OCI-LY1 (cell line): ENCODE measurements around the gene PDE9A.
"Not testable (repeated sequence)": the region's sequence is repeated elsewhere in the genome, so short reads cannot be mapped to it uniquely, and the experiment has no call there.

Source experiments
- H2AFZ ChIP-seq: fragments of 200-600 bp; sonication (generic), shearing (Covaris generic); 2 replicates; pipeline ENCODE4 v1.6.0; 2014; ENCODE audit warnings: antibody characterized with exemption, mild to moderate bottlenecking, low read length
- H3F3A ChIP-seq: fragments of 200-600 bp; sonication (generic), shearing (Covaris generic); 2 replicates; pipeline ENCODE4 v1.6.0; 2014; ENCODE audit warnings: mild to moderate bottlenecking, antibody characterized with exemption, low read length, moderate library complexity; ENCODE audit not compliant: insufficient read depth
- H3K27ac ChIP-seq: fragments of 200-600 bp; sonication (generic); 2 replicates; pipeline ENCODE4 v1.5.1; 2014; ENCODE audit warnings: low read length, mixed run types, mild to moderate bottlenecking, low read depth; ENCODE audit not compliant: poor library complexity, severe bottlenecking
- H3K27me3 ChIP-seq: fragments of 200-600 bp; sonication (generic); 2 replicates; pipeline ENCODE4 v1.6.0; 2014; ENCODE audit warnings: antibody characterized with exemption, mild to moderate bottlenecking, low read length, moderate library complexity; ENCODE audit not compliant: insufficient read depth
- H3K36me3 ChIP-seq: fragments of 200-600 bp; sonication (generic); 2 replicates; pipeline ENCODE4 v1.6.1; 2014; ENCODE audit warnings: mild to moderate bottlenecking, antibody characterized with exemption, low read length, moderate library complexity, mixed read lengths; ENCODE audit not compliant: insufficient read depth
- H3K4me1 ChIP-seq: fragments of 200-600 bp; sonication (generic); 2 replicates; pipeline ENCODE4 v1.5.1; 2014; ENCODE audit warnings: mild to moderate bottlenecking, low read length, moderate library complexity; ENCODE audit not compliant: insufficient read depth, severe bottlenecking
- H3K4me2 ChIP-seq: fragments of 200-600 bp; sonication (generic), shearing (Covaris generic); 2 replicates; pipeline ENCODE4 v1.6.1; 2014; ENCODE audit warnings: low read length
- H3K4me3 ChIP-seq: fragments of 200-600 bp; sonication (generic); 2 replicates; pipeline ENCODE4 v1.5.1; 2014; ENCODE audit warnings: low read length, low read depth, mild to moderate bottlenecking, mixed read lengths; ENCODE audit not compliant: poor library complexity, severe bottlenecking
- H3K79me2 ChIP-seq: fragments of 200-600 bp; shearing (Covaris generic); 2 replicates; pipeline ENCODE4 v1.6.1; 2016; ENCODE audit warnings: mixed run types, low read length, mixed read lengths; ENCODE audit not compliant: insufficient read depth
- H3K9ac ChIP-seq: fragments of 200-600 bp; sonication (generic), shearing (Covaris generic); 2 replicates; pipeline ENCODE4 v1.6.1; 2014; ENCODE audit warnings: mild to moderate bottlenecking, low read length, mixed read lengths
- H3K9me2 ChIP-seq: fragments of 200-600 bp; sonication (generic), shearing (Covaris generic); 2 replicates; pipeline ENCODE4 v1.6.1; 2014; ENCODE audit warnings: low read depth, mild to moderate bottlenecking, low read length, mixed read lengths
- H3K9me3 ChIP-seq: fragments of 200-600 bp; shearing (Covaris generic); 2 replicates; pipeline ENCODE4 v1.6.1; 2014; ENCODE audit warnings: low read length, mixed read lengths
- H4K20me1 ChIP-seq: fragments of 200-600 bp; sonication (generic), shearing (Covaris generic); 2 replicates; pipeline ENCODE4 v1.6.0; 2016; ENCODE audit warnings: mild to moderate bottlenecking, low read length; ENCODE audit not compliant: insufficient read depth
- EZH2 ChIP-seq: fragments of 200-600 bp; sonication (generic), shearing (Covaris generic); IDR thresholded peaks from 2 replicates; pipeline ENCODE4 v1.8.0; 2017; ENCODE audit warnings: borderline replicate concordance, mixed run types, mild to moderate bottlenecking, antibody characterized with exemption, low read length, moderate library complexity, mixed read lengths
- TF ChIP-seq, protein P1 (sequence below): fragments of 200-600 bp; sonication (generic), shearing (Covaris generic); IDR thresholded peaks from 2 replicates; pipeline ENCODE4 v1.5.1; 2017; ENCODE audit warnings: mild to moderate bottlenecking, antibody characterized with exemption, low read length, moderate library complexity, mixed read lengths

PDE9A gene

DNA sequence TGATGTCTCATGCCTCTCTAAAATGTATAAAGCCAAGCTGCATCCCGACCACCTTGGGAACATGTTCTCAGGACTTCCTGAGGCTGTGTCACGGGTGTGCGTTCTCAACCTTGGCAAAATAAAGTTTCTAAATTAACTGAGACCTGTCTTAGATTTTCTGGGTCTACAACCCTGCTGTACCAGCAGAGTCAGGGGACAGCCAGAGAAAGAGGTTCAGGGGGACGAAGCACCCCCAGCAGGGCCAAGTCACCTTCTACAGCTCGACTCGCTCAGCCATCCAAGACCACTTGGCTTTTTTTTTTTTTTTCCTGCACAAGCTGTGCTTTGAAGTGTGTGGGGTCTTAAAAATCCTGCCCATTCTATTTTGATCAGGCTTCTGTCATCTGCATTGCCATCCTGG, 28.5 kb upstream of the PDE9A start:
- no peaks in the 10 kb centered on the region for H4K20me1 ChIP-seq
- H2AFZ ChIP-seq, result no peak overlapping the region
- H3K4me3 ChIP-seq, result no peak overlapping the region
- H3K9ac ChIP-seq, result no peak overlapping the region
- no peak overlapping the region for H3K27ac ChIP-seq
- no peaks in the 10 kb centered on the region for H3K79me2 ChIP-seq
- no peaks in the 10 kb centered on the region; the same call in none of the 2 replicates for H3K27me3 ChIP-seq
- H3F3A ChIP-seq, result no peaks in the 10 kb centered on the region
- no peak for TF ChIP-seq EZH2
- TF ChIP-seq, protein P1, sequence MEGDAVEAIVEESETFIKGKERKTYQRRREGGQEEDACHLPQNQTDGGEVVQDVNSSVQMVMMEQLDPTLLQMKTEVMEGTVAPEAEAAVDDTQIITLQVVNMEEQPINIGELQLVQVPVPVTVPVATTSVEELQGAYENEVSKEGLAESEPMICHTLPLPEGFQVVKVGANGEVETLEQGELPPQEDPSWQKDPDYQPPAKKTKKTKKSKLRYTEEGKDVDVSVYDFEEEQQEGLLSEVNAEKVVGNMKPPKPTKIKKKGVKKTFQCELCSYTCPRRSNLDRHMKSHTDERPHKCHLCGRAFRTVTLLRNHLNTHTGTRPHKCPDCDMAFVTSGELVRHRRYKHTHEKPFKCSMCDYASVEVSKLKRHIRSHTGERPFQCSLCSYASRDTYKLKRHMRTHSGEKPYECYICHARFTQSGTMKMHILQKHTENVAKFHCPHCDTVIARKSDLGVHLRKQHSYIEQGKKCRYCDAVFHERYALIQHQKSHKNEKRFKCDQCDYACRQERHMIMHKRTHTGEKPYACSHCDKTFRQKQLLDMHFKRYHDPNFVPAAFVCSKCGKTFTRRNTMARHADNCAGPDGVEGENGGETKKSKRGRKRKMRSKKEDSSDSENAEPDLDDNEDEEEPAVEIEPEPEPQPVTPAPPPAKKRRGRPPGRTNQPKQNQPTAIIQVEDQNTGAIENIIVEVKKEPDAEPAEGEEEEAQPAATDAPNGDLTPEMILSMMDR, result no peak
- no peaks in the 10 kb centered on the region for H3K9me3 ChIP-seq
- no peak overlapping the region for H3K4me2 ChIP-seq
- H3K36me3 ChIP-seq, result no peaks in the 10 kb centered on the region
- H3K9me2 ChIP-seq, result no peaks in the 10 kb centered on the region
- no peaks in the 10 kb centered on the region for H3K4me1 ChIP-seq

DNA sequence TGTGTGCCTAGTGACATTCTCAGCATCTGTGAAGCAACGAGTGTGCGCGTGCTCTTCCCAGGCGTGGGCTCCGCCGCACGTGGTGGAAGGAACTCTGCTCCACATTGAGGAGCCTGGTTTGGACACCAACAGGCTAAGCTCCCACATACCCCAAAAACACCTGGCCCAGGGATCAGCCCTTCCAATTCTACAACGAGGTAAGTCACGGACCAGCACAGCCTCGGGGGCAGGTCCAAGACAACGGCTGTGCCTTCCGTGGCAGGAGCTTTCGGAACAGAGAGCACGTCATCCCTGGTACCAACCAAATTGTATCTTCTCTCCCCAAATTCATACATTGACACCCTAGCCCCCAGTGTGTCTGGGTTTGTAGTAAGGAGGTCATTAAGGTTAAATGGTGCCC, 27.2 kb upstream of the PDE9A start:
- no peak overlapping the region for H3K4me3 ChIP-seq
- H3K9ac ChIP-seq, result no peak overlapping the region
- no peaks in the 10 kb centered on the region for H3K79me2 ChIP-seq
- no peaks in the 10 kb centered on the region; the same call in none of the 2 replicates for H3K27me3 ChIP-seq
- no peak overlapping the region for H3K4me2 ChIP-seq
- no peaks in the 10 kb centered on the region for H3K9me2 ChIP-seq
- no peaks in the 10 kb centered on the region for H3F3A ChIP-seq
- no peaks in the 10 kb centered on the region for H3K9me3 ChIP-seq
- TF ChIP-seq EZH2, result no peak
- TF ChIP-seq, protein P1, result no peak
- H2AFZ ChIP-seq, result no peak overlapping the region
- H3K27ac ChIP-seq, result no peak overlapping the region
- no peaks in the 10 kb centered on the region for H3K36me3 ChIP-seq
- no peaks in the 10 kb centered on the region for H4K20me1 ChIP-seq
- H3K4me1 ChIP-seq, result no peaks in the 10 kb centered on the region

DNA sequence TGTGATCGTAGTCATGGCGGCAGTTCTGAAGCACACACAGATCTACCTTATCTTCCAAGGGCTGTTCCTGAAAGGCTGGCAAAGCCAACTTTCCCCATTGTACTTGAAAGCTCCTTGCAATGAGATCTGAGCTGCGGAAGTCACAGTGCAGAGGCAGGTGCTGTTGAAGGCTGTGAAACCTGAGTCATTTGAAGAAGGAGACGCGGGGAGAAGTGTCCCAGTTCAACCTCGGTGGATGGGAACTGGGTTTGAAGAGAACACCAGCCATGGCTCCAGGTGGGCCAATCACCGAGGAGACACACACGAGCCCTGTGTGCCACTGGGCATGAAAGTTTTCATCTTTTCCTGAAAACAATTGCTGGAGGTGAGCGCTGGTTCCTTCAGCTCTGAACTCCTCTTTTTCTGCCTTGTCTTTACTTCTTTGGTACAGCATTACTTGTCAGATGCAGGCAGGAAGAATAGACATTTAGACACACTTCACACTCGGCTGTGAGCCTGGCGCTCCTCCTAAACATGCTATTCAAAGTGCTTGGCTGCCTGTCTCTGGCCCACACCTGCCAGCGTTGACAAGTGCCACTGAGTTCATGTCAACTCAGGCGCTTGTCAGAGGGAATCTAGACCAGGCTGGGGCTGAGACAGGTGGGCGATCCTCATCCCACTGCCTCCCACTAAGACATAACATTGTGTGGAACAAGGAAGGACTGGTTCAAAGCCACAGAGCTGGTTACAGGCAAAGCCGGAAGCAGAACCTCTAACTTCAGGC, 25.7 kb upstream of the PDE9A start:
- H3K4me3 ChIP-seq, result no peak overlapping the region
- no peak overlapping the region for H3K27ac ChIP-seq
- H3K36me3 ChIP-seq, result no peaks in the 10 kb centered on the region
- H3K4me1 ChIP-seq, result no peaks in the 10 kb centered on the region
- no peaks in the 10 kb centered on the region for H3K9me3 ChIP-seq
- no peak overlapping the region for H2AFZ ChIP-seq
- H3K9me2 ChIP-seq, result no peaks in the 10 kb centered on the region
- H3K79me2 ChIP-seq, result no peaks in the 10 kb centered on the region
- H3K4me2 ChIP-seq, result no peak overlapping the region
- peaks cover 3% of the 10 kb centered on the region; the same call in 1 of the 2 replicates for H3K27me3 ChIP-seq
- TF ChIP-seq, protein P1, result no peak
- no peak for TF ChIP-seq EZH2
- no peak overlapping the region for H3K9ac ChIP-seq
- no peaks in the 10 kb centered on the region for H3F3A ChIP-seq
- H4K20me1 ChIP-seq, result no peaks in the 10 kb centered on the region

DNA sequence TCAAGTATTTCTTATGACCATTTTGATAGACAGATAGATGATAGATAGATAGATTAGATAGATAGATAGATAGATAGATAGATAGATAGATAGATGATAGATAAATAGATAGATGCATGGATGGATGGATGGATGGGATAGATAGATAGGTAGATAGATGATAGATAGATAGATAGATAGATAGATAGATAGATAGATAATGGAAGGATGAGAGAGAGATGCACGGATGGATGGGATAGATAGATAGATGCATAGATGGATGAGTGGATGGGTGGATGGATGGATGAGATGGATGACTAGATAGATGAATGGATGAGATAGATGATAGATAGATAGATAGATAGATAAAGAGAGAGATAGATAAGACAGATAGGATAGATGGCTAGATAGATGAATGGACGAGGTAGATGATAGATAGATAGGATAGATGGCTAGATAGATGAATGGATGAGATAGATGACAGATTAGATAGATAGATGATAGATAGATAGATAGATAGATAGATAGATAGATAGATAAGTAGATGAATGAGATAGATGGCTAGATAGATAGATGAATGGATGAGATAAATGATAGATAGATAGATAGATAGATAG, 24.9 kb upstream of the PDE9A start:
- not testable (repeated sequence) for H3K79me2 ChIP-seq, H3K4me1 ChIP-seq, H3K9me3 ChIP-seq, H3K9me2 ChIP-seq, H3K27me3 ChIP-seq, H3K4me2 ChIP-seq, H3K4me3 ChIP-seq, H3K36me3 ChIP-seq, H3K9ac ChIP-seq, H4K20me1 ChIP-seq, H3K27ac ChIP-seq, H2AFZ ChIP-seq, H3F3A ChIP-seq
